Chondrocyte (in vitro differentiated cells): ENCODE data around the gene PDIA6. TPM values are rescaled to one million over a fixed set of nuclear protein-coding genes. Genes with fewer than 3 reads are reported as not detected.

Source experiments
- DNase-seq: peaks from one replicate; pipeline ENCODE4 v3.0.0; 2021; ENCODE audit warnings: mixed read lengths, low spot score
- H3K27ac Mint-ChIP-seq: one replicate; pipeline ENCODE4 v1.8.0; 2021; ENCODE audit warnings: mild to moderate bottlenecking, moderate library complexity, mixed read lengths; ENCODE audit not compliant: unreplicated experiment
- H3K27me3 Mint-ChIP-seq: 2 replicates; pipeline ENCODE4 v1.8.0; 2021; ENCODE audit warnings: low read depth, mixed read lengths
- H3K36me3 Mint-ChIP-seq: 2 replicates; pipeline ENCODE4 v1.8.0; 2021; ENCODE audit warnings: low read depth, mixed read lengths
- H3K4me1 Mint-ChIP-seq: 2 replicates; pipeline ENCODE4 v1.8.0; 2021; ENCODE audit warnings: low read depth, mild to moderate bottlenecking, mixed read lengths
- H3K4me3 Mint-ChIP-seq: one replicate; pipeline ENCODE4 v1.8.0; 2021; ENCODE audit warnings: mild to moderate bottlenecking, moderate library complexity, mixed read lengths; ENCODE audit not compliant: unreplicated experiment
- H3K9me3 Mint-ChIP-seq: 2 replicates; pipeline ENCODE4 v1.8.0; 2021; ENCODE audit warnings: low read depth, mixed read lengths
- total RNA-seq: library from RNA; stranded (reverse); gene quantifications from 3 replicates; pipeline ENCODE4 v1.2.1, GENCODE V29; 2021
- TF ChIP-seq, protein P1 (sequence below): fragments of 200-600 bp; sonication (generic); IDR thresholded peaks from 2 replicates; pipeline ENCODE4 v1.5.0; 2021; ENCODE audit warnings: antibody characterized with exemption, mild to moderate bottlenecking, moderate library complexity

Gene PDIA6
- total RNA-seq, 1 donor from 2014 or later, result 198 TPM

DNA sequence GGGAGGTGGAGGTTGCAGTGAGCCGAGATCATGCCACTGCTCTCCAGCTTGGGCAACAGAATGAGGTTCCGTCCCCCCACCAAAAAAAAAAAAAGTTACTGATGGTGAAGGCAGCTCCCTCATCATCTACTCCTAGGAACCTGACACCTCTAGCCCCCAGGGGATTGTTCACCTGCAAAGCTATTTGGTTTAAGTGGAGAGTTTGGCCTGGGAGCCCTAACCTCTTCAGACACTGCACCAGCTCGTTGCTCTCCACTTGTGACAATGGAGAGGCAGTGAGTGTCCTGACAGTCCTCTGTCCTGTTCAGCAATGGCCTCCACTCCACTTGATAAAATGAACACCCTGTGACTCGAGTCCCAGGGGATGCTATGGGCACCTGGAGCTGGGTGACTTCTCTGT is 47.7 kb downstream of the PDIA6 start:
- Mint-ChIP-seq H3K4me3 (no peak overlapping the region), H3K4me1 (no peaks in the 10 kb centered on the region), H3K27me3 (no peaks in the 10 kb centered on the region), H3K27ac (no peak overlapping the region), H3K9me3 (no peaks in the 10 kb centered on the region), H3K36me3 (no peaks in the 10 kb centered on the region)
- TF ChIP-seq, protein P1, sequence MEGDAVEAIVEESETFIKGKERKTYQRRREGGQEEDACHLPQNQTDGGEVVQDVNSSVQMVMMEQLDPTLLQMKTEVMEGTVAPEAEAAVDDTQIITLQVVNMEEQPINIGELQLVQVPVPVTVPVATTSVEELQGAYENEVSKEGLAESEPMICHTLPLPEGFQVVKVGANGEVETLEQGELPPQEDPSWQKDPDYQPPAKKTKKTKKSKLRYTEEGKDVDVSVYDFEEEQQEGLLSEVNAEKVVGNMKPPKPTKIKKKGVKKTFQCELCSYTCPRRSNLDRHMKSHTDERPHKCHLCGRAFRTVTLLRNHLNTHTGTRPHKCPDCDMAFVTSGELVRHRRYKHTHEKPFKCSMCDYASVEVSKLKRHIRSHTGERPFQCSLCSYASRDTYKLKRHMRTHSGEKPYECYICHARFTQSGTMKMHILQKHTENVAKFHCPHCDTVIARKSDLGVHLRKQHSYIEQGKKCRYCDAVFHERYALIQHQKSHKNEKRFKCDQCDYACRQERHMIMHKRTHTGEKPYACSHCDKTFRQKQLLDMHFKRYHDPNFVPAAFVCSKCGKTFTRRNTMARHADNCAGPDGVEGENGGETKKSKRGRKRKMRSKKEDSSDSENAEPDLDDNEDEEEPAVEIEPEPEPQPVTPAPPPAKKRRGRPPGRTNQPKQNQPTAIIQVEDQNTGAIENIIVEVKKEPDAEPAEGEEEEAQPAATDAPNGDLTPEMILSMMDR, result no peak
- no peak for DNase-seq

DNA sequence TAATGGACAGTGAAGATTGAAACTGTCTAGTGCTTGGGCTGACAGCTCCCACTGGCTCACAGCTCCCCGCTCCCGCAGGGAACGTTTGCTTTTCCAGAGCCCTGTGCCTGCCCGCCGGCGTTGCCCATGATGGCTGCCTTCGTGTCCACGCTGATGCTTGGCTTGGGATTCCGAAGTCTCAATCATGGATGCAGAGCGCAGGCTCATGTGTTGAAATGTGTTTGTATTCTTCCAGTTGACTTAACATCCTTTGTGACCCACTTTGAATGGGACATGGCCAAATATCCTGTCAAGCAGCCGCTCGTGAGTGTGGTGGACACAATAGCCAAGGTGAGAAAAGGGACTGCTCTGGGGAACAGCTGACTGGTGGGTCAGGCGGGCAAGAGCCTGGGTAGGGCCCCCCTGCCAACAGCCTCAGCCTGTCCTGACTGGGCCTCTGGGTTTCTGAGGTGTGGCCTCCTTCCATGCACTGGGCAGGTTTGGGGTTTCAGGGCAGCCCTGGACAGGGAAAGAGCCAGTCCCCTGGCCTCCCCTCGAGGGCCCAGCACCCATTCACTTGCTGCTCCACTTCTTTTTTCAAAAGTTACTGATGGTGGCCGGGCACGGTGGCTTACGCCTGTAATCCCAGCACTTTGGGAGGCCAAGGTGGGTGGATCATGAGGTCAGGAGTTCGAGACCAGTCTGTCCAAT is 48.3 kb downstream of the PDIA6 start:
- peak; percentile 73 for DNase-seq
- H3K36me3 Mint-ChIP-seq, result no peaks in the 10 kb centered on the region
- H3K27ac Mint-ChIP-seq, result no peak overlapping the region
- H3K27me3 Mint-ChIP-seq, result no peaks in the 10 kb centered on the region
- no peak overlapping the region for H3K4me3 Mint-ChIP-seq
- TF ChIP-seq, protein P1, result no peak
- H3K9me3 Mint-ChIP-seq, result no peaks in the 10 kb centered on the region
- no peaks in the 10 kb centered on the region for H3K4me1 Mint-ChIP-seq

DNA sequence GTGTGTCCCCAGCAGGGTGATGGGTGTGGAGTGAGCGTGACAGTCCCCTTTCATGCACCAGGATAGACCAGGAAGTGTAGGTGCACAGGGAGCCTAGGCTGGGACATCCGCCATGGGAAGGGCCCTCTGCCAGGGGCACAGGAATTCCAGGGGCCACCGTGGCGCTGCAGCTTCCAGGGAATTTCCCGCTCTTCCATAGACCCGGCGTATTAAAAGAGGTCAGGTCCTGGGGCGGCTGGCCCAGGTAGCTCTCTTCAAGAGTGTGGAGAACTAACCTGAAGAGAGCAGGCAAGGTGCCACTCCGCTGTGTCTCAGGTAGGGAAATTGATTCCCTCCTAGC is 49.2 kb downstream of the PDIA6 start:
- Mint-ChIP-seq H3K27me3 (no peaks in the 10 kb centered on the region), H3K36me3 (no peaks in the 10 kb centered on the region), H3K9me3 (no peaks in the 10 kb centered on the region), H3K27ac (no peak overlapping the region), H3K4me1 (no peaks in the 10 kb centered on the region), H3K4me3 (no peak overlapping the region)
- DNase-seq, result peak; percentile 76
- TF ChIP-seq, protein P1, result no peak

DNA sequence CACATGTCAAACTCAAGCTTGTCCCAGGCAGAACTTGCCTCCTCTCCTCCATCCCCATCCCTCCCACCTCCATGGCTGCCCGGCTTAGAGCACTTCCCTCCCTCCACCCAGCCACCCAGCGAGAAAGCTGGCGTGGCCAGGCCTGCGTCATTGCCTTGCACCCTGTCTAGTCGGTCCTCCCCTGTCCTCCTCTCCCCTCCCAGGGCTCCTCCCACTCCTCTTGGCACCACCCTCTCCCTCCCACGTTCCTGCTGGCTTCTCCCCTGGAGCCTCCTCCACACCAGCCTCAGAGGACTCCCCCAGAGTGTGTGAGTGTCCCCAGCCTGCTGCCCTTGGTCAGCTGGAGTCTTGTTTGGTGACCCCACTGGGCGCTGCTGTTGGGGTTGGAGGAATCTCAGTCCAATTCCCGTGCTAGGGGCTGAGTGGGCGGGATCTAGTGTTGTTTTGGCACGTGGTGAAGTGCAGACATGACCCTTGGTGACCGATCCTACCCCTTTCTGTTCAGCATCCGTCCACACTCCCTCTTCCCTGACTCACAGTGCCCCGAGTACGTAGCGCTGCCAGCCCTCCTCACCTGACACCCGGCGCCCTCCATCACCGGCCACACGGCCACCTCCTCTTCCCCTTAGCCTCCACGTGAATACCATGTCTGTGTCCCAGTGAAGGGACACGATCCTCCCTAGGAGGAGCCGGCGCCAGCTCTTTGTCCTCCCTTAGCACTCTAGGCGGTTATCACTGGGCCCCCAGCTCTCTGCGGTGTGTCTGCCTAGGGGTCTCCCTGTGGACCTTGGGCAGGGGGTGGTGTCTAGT is 49.7 kb downstream of the PDIA6 start:
- H3K4me1 Mint-ChIP-seq, result no peaks in the 10 kb centered on the region
- H3K36me3 Mint-ChIP-seq, result no peaks in the 10 kb centered on the region
- TF ChIP-seq, protein P1, result no peak
- peak; percentile 57 for DNase-seq
- H3K27me3 Mint-ChIP-seq, result no peaks in the 10 kb centered on the region
- H3K27ac Mint-ChIP-seq, result no peak overlapping the region
- no peaks in the 10 kb centered on the region for H3K9me3 Mint-ChIP-seq
- H3K4me3 Mint-ChIP-seq, result no peak overlapping the region

DNA sequence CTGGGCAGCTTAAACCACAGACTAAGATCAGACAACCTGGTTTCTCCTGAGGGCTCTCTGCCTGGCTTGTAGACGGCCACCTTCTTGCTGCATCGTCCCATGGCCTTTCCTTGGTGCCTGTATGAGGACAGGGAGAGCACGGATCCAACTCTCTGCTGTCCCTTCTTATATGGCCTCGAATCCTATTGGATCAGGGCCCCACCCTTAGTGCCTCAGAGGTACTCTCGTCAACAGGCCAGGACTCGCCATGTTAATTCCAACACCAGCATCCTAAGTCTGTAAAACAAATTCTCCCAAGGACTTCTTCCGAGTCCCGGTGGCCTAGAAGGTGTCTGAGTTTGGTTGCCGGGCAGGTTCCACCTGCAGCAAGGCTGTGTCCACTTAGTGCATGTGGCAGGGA is 51.0 kb downstream of the PDIA6 start:
- H3K9me3 Mint-ChIP-seq, result no peaks in the 10 kb centered on the region
- H3K4me1 Mint-ChIP-seq, result no peaks in the 10 kb centered on the region
- no peak overlapping the region for H3K27ac Mint-ChIP-seq
- H3K4me3 Mint-ChIP-seq, result no peak overlapping the region
- TF ChIP-seq, protein P1, result no peak
- peak; percentile 47 for DNase-seq
- H3K27me3 Mint-ChIP-seq, result no peaks in the 10 kb centered on the region
- H3K36me3 Mint-ChIP-seq, result no peaks in the 10 kb centered on the region
